Activated gamma-delta T cell treated with anti-CD3 and anti-CD28 coated beads, Interleukin-2, amount 50 U/mL, for 16 hours (primary cell): ENCODE data around the gene COX11.

ENCODE experiments used
- DNase-seq: peaks from one replicate; pipeline ENCODE4 v3.0.0-alpha.2; 2020; ENCODE audit warnings: low read depth

The COX11 gene

GRCh38 chr17:54968262-54968987 is at the start of gene COX11, which contains the start of gene STXBP4:
Gene COX11 (minus strand): TSS chr17:54968654. CDS start chr17:54968646, 8 bp downstream.
Gene STXBP4 (plus strand): TSS chr17:54968765. CDS start chr17:54986220, 17,455 bp downstream.
- peak; percentile 89 for DNase-seq

DNA sequence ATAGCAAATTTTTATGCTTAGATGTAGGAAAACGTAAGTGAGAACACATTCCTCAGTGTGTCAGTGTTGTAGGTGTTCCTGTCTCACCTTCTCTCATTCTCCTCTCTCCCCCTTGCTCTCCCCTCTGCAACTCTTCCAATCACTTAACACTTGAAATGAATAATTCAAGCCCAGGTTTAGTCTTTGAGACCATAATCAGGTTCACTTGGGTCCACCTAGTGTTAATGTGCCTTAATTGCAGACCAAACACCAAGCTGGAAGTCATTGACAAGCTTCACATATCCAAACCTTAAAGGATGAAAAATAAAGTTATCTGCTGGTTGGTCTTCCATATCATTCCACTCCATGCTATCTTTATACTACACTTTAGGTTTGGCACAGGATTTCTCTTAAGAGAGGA is 37.1 kb upstream of the COX11 start:
- DNase-seq = no peak

DNA sequence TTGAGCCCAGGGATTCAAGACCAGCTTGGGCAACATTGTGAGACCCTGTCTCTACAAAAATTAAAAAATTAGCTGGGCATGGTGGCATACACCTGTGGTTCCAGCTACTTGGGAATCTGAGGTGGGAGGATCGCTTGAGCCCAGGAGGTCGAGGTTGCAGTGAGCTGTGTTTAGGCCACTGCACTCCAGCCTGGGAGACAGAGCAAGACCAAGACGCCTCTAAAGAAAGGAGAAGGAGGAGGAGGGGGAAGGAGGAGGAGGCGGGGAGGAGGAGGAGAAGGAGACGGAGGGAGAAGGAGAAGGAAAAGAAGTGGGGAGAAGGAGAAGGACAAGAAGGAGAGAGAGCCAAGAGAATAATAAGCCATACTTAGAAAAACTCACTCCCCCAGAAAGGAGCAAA is 36.0 kb upstream of the COX11 start:
- DNase-seq = no peak

DNA sequence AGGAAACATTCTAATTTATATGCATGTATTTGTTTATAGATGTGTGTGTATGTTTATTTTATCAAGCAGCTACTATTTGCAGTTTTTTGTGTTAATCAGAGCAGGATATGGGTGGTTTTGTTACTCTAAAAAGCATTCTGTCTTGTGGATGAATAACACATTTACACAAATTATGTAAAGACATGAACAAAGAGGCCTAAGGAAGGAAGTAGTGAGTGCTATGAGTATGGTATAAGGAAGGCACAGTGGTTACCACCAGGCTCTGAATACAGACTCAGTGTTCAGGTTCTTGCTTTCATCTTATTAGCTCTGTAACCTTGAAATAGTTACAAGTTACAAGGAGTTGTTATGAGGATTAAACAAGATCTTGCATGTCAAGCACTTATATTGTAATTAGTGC is 34.0 kb upstream of the COX11 start:
- DNase-seq = no peak

- no peak for DNase-seq
Measured at GRCh38 chr17:54996441-54996840, 28.0 kb upstream of the COX11 start.

GRCh38 chr17:54992797-54993639 is 24.6 kb upstream of the COX11 start:
- DNase-seq = no peak

DNA sequence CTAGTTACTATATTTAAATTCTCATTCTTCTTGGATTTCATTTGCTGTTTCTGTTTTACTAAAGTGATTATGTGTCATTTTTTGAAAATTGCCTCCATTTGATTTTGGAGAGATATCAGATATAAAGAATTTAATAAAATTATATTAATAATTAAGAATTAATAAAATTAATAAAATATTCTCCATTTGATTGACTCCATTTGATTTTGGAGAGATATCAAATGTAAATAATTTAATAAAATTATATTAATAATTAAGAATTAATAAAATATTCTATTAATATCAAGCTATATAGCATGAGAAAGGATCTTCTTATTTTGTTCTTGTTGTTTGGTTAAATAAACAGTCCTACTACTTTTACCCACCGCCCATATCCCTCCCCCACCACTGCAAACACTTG is 23.1 kb upstream of the COX11 start:
- DNase-seq = no peak

- DNase-seq = no peak
Measured at GRCh38 chr17:54990118-54990517, 21.7 kb upstream of the COX11 start.

DNA sequence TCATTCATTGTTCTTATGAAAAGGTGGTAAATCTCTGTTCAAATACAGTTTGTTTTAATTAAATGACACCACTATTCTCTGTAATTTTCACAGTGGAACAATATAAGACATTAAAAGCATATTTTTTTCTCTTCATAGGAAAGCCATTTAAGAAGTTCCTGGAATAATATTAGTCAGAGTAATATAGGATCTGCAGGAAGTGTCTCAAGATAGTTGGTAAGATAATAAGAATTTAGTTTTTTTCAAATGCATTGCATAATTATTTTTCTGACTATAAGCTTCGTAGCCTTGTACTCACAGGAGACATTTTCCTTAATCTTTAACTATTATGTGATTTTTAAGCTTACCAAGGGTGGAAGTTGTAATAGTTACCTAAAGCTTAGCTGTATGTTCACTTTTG is 17.0 kb upstream of the COX11 start:
- no peak for DNase-seq

DNA sequence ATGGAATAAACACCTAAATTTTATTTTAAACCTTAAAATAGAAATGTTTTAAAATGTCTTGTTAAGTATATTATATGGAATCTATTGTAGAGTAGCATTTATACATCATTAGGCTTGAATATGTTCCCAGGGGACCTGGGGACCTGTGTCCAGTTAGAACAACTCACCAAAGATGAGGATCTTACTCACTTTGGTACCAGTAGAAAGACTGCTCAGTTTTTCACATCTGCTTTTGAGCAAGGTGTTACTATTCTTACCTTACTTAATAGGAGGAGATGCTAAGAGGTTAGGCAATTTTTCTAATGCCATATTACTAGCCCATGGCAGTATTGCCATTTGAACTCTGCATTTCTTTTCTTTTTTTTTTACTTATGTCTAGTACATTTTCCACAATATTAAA is 14.8 kb upstream of the COX11 start:
- no peak for DNase-seq

GRCh38 chr17:54982399-54982798 is 13.9 kb upstream of the COX11 start:
- no peak for DNase-seq

DNA sequence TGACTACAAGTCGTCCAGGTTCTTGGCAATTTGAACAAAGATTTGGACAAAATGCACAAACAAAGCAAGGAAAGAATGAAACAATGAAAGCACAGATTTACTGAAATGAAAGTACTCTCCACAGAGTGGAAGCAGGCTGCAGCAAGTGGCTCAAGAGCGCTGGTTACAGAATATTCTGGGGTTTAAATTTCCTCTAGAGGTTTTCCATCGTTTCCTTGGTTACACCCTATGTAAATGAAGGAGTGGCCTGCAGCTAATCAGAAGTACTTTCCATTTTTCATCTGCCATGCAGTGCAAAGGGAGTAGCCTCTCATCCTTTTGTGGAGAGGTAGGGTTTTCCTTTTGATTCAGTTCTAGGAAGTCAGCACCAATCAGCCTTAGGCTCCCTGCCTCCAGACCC is 11.9 kb upstream of the COX11 start:
- DNase-seq = no peak

- DNase-seq = no peak
Measured at GRCh38 chr17:54979657-54980056, 11.2 kb upstream of the COX11 start.

DNA sequence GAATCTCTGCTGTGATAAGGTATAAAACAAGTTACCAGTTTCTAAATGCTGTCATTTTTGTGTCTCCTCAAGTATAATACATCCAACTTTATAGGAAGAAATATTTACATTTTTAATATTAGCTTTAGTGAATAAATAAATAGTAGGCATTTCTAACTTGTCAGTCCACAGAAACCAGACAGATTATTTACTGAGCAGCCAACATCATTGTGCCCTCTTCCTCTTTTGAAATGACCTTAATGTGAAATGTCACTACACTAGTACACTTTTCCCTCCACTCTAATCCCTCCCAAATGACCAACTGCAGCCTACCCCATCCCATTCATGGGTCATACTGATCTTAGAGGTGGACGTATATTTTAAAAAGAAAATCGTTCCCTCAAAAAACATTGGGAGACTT is 9.3 kb upstream of the COX11 start:
- no peak for DNase-seq

- no peak for DNase-seq
Measured at GRCh38 chr17:54976316-54976715, 7.9 kb upstream of the COX11 start.

DNA sequence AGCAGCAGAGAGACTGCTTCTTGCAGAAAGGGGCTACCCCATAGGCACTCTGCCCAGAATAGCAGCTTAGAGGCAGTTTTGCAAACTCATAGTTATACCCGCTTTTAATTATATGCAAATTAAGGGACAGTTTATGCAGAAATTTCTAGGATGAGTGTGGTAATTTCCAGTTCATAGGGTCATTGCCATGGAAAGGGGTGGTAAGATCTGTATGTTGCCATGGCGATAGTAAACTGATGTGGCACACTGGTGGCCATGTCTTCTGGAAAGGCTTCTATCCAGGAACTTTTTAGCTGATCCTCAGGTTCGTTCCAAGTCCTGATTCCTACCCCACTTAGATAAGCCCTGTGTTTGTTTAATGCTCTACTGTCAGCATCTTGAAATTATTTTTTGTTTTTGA is 6.3 kb upstream of the COX11 start:
- no peak for DNase-seq

DNA sequence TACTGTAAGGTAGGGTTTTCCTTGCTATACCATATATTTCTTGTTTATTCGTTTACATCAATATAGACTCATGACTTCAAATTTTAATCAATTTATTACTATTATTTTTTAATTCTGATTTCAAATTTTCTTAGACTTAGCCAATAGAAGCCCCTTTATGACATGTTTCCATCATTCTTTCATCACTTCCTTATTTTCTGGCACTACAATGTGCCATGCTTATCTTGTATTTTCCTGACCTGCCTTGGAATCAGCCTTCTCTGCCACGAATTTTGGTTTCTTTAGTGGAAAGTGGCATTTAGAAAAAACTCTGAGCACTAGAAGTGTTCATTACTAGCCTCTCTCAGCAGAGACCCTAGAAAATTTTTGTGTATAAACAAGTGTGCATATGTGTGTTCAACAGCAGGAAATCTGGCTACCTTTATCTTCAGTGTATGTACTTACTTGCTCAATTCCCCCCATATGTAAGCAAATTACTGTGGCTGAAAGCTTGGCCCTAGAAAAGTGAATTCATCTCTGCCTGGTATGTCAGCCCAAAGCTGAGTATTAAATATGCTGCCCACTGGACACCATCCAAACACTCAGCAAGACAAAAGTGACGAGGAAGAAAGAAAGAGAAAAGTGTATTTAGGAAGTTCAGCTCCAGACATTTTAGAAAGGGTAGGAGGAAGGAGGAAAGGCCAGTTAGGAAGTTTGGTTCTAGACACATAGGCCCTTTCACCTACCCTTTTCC is 4.1 kb upstream of the COX11 start:
- DNase-seq = no peak

GRCh38 chr17:54971901-54972300 is 3.4 kb upstream of the COX11 start:
- no peak for DNase-seq

- DNase-seq = no peak
Measured at GRCh38 chr17:54971147-54971546, 2.7 kb upstream of the COX11 start.

GRCh38 chr17:54969658-54970572 is 1.5 kb upstream of the COX11 start:
- no peak for DNase-seq

- DNase-seq = no peak
Measured at GRCh38 chr17:54968988-54969332, 506 bp upstream of the COX11 start.
